Kasumi-1 (cell line): Measurements from ENCODE around the gene PRKD2.
"Not testable (repeated sequence)": the region's sequence is repeated elsewhere in the genome, so short reads cannot be mapped to it uniquely, and the experiment has no call there.

ENCODE experiments used
- DNase-seq, 2 experiments: peaks; one replicate each; lab custom pipeline; 2025; lab: John Stamatoyannopoulos, UW

The PRKD2 gene

GRCh38 chr19:46633130-46633529 is 83.8 kb downstream of the PRKD2 start:
- DNase-seq, result no peak

GRCh38 chr19:46631481-46631880 is 85.4 kb downstream of the PRKD2 start:
- no peak for DNase-seq

- no peak for DNase-seq
Observed at GRCh38 chr19:46630586-46631205, 86.2 kb downstream of the PRKD2 start.

GRCh38 chr19:46629546-46630025 is 87.3 kb downstream of the PRKD2 start:
- DNase-seq, result no peak

GRCh38 chr19:46628970-46629369 is 87.9 kb downstream of the PRKD2 start:
- DNase-seq, result not testable (repeated sequence)

GRCh38 chr19:46626446-46626845 is 90.5 kb downstream of the PRKD2 start:
- DNase-seq, result no peak

- no peak for DNase-seq
Observed at GRCh38 chr19:46625731-46626130, 91.2 kb downstream of the PRKD2 start.

GRCh38 chr19:46624958-46625661 is 91.8 kb downstream of the PRKD2 start, which contains the start of gene PTGIR:
PTGIR (minus strand) TSS chr19:46625089; CDS start chr19:46624225, 864 bp downstream.
- DNase-seq, result peak; percentile 39 to 49
